ENCODE measurements around the gene TRHDE.

TRHDE gene

DNA sequence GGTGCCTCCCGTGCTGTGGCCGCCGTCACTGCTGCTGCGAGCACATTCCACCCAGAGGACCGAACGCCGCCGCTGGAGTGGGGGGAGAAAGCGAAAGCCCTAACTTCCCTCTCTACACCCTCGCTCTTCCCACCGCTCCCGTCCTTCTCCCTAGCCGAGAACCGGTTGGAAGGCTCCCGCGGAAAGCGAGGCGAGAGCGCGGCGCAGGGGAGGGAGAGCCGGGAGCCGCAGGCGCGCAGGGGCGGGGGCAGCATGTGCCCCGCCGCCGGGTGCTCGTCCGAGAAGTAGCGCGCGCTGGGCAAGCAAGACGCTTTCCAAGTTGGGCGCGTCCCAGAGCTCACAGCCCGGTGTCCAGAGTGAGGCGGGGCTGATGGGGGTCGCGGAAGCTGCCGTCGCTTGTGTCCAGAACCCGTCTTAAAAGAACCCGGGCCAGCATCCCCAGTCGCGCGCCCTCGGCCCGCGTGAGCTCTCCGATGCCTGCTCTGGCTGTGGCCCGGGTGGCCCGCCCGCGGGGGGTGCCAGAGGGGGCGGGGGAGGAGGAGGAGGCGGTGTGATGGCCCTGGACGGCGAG is at the start of gene TRHDE:
TSS of gene TRHDE (plus strand) at position 280 of the 571 bp plus-strand sequence. CDS start at position 554, 274 bp downstream.
- peak within 1 kb of the TSS; percentile 87 for H3K4me3 ChIP-seq (replicated peaks; ENCODE audit: low read depth, low read length)
- TF ChIP-seq, protein P1, sequence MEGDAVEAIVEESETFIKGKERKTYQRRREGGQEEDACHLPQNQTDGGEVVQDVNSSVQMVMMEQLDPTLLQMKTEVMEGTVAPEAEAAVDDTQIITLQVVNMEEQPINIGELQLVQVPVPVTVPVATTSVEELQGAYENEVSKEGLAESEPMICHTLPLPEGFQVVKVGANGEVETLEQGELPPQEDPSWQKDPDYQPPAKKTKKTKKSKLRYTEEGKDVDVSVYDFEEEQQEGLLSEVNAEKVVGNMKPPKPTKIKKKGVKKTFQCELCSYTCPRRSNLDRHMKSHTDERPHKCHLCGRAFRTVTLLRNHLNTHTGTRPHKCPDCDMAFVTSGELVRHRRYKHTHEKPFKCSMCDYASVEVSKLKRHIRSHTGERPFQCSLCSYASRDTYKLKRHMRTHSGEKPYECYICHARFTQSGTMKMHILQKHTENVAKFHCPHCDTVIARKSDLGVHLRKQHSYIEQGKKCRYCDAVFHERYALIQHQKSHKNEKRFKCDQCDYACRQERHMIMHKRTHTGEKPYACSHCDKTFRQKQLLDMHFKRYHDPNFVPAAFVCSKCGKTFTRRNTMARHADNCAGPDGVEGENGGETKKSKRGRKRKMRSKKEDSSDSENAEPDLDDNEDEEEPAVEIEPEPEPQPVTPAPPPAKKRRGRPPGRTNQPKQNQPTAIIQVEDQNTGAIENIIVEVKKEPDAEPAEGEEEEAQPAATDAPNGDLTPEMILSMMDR (IDR thresholded peaks at IDR 0.05; ENCODE audit: low read depth, low read length, missing control alignments): no peak
- DNase-seq (ENCODE audit: extremely low read depth, low read depth): no peak

DNA sequence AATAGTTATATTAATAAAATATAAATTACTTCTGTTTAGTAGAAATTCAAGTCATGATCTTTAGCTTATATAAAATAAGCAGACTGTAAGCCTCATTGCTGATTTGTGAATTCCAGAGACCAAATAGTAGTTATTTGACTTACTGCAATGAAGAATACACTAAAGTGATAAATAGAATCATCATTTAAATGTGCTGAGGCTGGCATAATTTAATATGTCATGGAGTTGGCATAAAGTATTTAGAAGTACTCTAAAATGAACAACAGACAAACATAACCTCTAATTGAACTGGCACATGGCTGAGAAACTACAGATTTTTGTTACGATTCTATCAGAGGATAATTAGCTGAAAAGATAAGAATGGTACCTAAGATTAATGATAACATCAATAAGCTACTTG is 45.7 kb upstream of the TRHDE start:
- DNase-seq (ENCODE audit: extremely low read depth, low read depth): no peak
- TF ChIP-seq, protein P1 (IDR thresholded peaks at IDR 0.05; ENCODE audit: low read depth, low read length, missing control alignments): no peak
- H3K4me3 ChIP-seq (replicated peaks; ENCODE audit: low read depth, low read length): no peak overlapping the region

- TF ChIP-seq, protein P1 (IDR thresholded peaks at IDR 0.05; ENCODE audit: low read depth, low read length, missing control alignments): no peak
- no peak overlapping the region for H3K4me3 ChIP-seq (replicated peaks; ENCODE audit: low read depth, low read length)
- no peak for DNase-seq (ENCODE audit: extremely low read depth, low read depth)
Measured at GRCh38 chr12:72228424-72228823, 43.7 kb upstream of the TRHDE start.

- no peak overlapping the region for H3K4me3 ChIP-seq (replicated peaks; ENCODE audit: low read depth, low read length)
- TF ChIP-seq, protein P1 (IDR thresholded peaks at IDR 0.05; ENCODE audit: low read depth, low read length, missing control alignments): no peak
Measured at GRCh38 chr12:72230589-72230988, 41.6 kb upstream of the TRHDE start.

DNA sequence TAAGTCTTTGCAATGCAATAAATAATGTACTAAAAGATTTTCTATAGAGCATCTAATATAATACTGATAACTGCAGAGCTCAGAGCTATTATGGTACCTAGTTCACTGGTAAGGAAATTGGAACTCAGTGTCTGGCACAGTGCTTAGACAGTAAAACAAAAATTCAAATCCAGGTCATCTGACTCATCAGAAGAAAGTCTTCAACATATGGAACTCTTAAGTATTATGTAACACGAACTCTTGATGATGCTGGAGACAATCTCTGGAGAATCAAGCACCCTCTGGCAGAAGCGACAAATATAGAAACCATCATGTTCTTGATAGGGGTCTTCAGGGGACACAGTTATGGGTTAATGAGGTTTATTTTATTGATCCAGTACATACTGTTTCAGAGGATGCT is 37.3 kb upstream of the TRHDE start:
- no peak overlapping the region for H3K4me3 ChIP-seq (replicated peaks; ENCODE audit: low read depth, low read length)

More at GRCh38 chr12:72230589-72230988, 41.6 kb upstream of the TRHDE start:
- no peak for DNase-seq (ENCODE audit: extremely low read depth, low read depth)

GRCh38 chr12:72236071-72236705 is 36.0 kb upstream of the TRHDE start:
- TF ChIP-seq, protein P1 (IDR thresholded peaks at IDR 0.05; ENCODE audit: low read depth, low read length, missing control alignments): no peak
- H3K4me3 ChIP-seq (replicated peaks; ENCODE audit: low read depth, low read length): no peak overlapping the region
- DNase-seq (ENCODE audit: extremely low read depth, low read depth): no peak

More for the DNA sequence above, 37.3 kb upstream of the TRHDE start:
- TF ChIP-seq, protein P1 (IDR thresholded peaks at IDR 0.05; ENCODE audit: low read depth, low read length, missing control alignments): no peak
- peak; percentile 41 for DNase-seq (ENCODE audit: extremely low read depth, low read depth)
